NCI-H82 (cell line): ENCODE data around the gene LMF2.
A peak's percentile ranks its signal among the peaks of the same experiment; 100 is the strongest.

Experiments
- DNase-seq: peaks from one replicate; lab custom pipeline; 2025; lab: John Stamatoyannopoulos, UW

The LMF2 gene

DNA sequence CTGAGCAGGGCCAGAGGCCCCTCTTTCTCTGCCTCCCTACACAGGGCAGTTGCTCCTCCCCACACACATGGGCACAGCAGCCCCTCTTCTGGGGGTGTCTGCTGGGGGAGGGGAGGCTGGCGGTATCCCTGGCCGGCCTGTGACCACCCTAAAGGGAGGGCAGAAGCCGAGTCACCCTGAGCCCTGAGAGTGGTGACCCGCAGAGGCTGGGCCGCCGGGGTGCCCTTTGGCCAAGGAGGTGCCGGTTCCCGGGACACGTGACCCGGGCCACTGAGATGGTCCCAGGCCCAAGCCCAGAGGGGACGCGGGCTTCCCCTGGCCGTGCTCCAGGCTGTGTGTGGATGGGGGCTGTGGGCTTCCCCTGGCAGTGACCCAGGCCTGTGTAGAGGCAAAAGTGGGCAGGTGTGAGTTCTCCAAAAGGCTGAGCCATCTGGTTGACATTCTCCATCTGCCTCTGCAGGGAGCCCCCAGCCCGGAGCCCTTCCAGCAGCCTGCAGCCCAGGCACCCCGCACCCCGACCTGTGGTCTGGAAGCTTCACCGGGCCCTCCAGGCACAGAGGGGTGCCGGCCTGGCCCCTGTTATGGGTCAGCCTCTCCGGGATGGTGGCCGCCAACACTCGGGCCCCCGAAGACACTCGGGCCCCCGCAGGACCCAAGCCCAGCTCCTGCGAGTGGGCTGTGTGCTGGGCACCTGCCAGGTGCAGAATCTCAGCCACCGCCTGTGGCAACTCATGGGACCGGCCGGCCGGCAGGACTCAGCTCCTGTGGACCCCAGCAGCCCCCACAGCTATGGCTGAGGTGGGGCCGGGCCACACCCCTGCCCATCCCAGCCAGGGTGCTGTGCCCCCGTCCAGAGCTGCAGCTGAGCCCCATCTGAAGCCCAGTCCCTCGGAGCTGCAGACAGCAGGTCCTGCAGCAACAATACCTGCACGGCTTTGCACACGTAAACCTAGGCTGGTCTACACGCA lies 25.1 kb downstream of the LMF2 start:
- DNase-seq: no peak

DNA sequence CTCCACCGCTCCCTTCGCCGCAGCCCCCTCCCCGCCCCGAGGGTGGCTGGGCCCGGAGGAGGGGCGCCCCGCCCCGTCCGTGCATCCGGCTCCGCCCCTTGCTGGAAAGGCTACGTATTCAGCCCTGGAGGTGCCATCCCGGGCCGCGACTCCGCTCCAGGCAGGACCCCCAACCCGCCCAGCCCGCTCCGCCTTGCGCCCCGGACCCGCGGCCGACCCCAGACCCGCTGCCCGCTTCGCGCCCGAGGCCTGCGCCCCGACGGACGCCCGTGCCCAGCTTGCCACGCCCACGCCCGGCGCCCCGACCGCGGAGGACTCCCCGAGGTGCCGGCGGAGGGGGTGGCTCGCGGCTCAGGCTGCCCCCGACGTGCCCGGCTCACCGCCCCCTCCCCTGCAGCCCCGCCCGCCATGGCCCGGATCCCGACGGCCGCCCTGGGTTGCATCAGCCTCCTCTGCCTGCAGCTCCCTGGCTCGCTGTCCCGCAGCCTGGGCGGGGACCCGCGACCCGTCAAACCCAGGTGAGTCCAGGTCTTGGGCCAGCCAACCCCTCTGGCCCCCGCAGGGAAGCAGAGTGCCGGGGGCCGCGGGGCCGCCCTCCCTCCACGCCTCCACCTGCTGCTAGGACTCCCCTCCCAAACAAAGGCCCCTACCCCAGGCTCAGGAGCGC lies 25.9 kb downstream of the LMF2 start, which contains the start of gene ADM2:
Gene ADM2, plus strand, starts transcription at position 104 of the 667 bp plus-strand sequence. Its CDS starts 305 bp downstream, at position 409.
- DNase-seq: peak; percentile 39

DNA sequence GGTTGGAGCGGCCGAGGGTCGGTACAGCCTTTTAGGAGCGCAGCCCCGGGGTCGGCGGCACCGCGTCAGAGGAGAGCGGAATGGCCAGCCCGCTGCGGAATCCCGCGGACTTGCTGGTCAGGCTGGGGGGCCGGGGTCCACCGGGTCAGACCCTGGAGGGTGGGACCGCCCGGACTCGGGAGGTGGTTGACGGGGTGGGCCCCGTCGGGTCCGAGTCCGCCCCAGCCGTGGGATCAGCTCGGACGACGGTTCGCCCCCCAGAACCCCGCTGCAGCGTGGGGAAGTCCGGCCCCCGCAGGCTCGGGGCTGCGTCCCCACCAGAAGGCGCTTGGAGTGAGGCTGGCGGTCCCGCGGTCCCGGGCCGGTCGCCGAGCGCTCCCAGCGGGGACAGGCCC lies 26.5 kb downstream of the LMF2 start:
- no peak for DNase-seq

DNA sequence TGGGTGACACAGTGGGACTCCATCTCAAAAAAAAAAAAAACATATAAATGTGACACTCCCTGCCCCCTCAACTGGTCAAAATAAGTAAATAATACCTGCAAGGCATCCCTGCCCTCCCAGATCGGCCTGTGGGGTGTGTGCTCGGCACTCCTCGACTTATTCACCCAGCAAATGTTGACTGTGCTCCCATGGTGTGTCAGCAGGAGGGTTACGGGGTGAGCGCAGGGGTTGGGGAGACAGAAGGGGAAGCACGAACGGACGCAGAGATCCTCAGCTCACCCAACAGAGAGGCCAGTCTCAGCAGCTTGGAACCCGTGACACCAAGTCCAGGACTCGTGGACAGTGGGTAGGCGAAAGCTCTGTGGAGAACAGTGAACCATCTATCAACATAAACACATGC lies 27.8 kb downstream of the LMF2 start:
- DNase-seq: no peak

DNA sequence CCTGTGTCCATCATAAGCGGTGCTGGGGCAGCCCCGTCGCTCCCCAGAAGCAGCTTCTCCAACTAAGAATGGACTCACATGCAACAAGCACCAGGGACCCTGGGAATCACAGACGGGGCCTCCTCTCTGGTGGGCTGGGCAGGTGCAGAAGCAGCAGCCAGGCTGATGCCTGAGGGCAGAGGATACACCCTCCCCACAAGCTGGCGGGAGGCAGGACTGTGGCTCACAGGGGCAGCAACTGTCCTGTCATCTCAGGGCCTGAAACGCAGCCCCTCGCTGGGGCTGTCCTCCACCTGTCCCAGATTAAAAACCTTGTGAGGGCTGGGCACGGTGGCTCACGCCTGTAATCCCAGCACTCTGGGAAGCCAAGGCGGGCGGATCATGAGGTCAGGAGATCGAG lies 29.6 kb downstream of the LMF2 start:
- DNase-seq: no peak

DNA sequence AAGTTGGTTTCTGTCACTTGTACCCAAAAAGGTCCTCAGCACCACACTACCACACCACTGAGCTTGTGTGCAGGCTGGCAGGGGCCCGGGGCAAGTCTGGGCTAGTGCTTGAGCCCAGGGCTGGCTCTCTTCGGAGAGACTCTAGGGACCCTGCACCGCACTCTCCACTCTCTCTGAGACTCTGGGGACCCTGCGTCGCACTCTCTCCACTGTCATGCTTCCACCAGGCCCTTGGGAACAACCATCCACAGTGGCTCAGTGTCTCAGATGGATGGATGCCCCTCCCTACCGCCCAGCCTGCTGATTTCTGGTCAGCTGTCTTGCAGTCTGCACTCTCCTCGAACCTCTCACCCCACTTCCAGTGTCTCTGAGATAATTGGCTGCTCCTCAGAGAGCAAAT lies 30.6 kb downstream of the LMF2 start:
- no peak for DNase-seq

DNA sequence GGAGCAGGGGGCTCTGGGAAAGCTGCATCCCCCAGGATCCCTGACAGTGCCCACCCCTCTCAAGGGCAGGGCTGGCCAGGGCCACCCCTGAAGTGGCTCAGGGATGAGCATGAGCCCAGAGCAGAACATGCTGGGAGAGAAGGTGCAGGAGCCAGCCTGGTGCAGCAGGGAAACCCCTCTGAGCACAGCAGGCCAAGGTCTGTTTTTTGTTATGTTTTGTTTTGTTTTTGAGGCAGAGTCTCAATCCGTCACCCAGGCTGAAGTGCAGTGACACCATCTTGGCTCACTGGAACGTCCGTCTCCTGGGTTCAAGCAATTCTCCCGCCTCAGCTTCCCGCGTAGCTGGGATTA lies 31.9 kb downstream of the LMF2 start:
- DNase-seq: no peak

DNA sequence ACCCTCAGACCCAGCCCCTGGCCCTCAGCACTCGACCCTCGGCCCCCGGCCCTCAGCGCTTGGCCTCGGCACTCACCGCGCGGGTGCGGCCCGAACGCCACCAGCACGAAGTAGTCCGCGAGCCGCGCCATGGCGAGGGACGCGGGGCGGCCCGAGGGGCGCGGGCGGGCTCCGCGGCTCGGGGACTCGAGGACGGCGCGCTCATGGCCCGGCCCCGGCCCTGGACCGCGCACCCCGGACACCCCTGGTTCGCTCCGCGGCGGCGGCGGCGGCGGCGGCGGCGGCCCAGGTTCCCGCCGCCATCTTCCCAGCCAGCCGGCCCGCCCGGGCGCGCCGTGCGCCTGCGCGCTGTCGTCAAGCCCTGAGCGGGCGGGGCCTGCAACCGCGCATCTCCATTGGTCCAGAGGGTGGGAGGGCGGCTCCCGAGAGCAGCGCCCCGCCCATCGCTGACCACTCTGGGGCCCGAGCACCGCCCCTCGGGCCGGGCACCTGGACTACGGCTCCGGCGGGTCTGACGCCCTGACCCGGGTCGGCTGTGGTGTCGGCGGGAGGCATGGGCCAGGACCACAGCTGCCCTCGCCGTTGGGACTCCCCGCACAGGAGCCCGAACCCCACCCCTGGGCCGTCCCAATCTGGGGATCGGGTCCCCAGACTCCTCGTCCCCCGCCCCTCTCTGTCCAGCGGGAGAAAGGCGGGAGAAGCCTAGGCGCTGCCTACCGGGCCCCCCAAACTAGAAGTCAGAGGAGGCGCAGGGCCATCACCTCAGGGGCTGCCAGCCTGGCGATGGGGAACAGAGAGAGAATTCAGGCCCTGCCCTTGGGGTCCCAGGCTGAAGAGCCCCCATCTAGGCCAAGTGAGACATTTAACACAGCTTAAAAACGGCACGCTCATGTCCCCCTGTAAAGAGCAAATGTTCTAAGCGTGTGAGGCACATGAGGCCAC lies 32.5 kb downstream of the LMF2 start, which contains the start of gene SBF1:
Gene SBF1, minus strand, starts transcription at position 326 of the 942 bp plus-strand sequence. Its CDS starts 195 bp downstream, at position 131.
- DNase-seq: peak; percentile 86

DNA sequence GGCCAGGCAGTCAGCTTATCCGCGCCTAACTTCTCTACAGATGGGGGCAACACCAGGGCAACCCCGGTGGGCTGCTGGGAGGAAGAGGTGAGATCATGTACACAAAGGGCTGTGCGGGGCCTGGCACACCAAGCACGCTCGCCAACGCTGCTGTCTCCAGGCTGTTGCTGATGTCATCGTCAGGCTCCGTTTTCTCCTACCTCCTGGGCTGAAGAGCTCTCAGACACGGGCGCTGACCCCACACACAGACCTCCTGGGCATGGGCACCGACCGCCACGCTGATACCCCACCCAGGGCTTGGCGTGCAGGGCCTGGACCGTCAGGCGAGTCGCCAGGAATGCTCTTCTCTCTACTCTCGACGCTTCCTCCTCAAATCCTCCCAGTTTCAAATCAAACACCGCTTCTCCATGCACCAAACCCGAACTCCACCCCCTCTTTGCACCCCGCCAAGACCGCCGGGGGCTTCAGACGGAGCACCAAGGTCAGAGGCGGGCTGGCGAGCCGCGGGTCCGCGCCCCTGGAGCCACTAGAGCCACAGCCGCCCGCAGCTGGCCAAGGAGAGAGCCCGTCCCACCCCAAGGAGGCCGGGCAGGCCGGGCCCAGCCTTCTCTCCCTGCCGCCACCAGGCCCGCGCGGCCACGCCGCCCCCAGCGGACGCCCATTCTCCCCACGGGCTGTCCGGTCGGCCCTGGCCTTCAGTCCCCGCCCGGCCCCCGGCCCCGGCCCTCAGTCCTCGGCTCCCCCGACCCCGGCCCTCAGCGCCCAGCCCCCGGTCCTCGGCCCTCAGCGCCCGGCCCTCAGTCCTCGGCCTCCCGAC lies 33.4 kb downstream of the LMF2 start:
- DNase-seq: no peak

DNA sequence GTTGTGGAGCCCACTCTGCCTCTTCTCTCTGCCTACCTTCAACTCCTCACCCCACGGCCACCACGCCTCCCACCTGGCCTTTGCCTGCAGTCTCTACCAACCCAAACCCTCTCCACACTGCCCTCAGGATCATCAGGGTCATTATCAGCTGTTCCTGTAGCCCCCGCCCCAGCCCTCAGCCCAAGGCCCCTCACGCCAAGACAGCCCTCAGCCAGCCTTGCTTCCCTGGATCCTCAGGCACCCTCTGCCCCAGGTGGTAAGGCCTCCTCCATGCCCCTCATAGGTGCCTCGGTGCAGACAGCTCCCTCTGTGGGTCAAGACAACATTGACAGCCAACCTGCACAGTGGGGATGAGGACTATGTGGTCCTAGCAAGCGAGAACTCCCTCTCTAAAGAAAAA lies 34.4 kb downstream of the LMF2 start:
- peak; percentile 57 for DNase-seq

DNA sequence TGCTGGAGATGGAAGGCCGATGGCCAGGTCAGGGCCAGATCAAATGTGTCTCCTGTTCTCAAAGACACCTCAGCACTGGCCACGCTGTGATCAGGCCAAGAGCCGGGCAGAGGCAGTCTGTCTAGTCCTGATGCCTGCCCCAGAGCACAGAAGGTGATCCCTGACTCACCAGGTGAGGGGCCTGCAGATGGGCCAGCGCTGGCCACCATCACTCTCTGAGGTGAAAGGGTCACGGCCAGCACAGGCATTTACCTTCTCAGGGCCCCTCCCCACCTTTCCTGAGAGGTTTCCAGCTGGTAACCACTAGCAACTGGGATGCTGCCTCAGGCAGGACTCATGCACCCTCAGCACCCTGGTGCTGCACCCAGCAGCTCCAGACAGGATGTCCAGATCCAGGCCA lies 35.5 kb downstream of the LMF2 start:
- DNase-seq: no peak

DNA sequence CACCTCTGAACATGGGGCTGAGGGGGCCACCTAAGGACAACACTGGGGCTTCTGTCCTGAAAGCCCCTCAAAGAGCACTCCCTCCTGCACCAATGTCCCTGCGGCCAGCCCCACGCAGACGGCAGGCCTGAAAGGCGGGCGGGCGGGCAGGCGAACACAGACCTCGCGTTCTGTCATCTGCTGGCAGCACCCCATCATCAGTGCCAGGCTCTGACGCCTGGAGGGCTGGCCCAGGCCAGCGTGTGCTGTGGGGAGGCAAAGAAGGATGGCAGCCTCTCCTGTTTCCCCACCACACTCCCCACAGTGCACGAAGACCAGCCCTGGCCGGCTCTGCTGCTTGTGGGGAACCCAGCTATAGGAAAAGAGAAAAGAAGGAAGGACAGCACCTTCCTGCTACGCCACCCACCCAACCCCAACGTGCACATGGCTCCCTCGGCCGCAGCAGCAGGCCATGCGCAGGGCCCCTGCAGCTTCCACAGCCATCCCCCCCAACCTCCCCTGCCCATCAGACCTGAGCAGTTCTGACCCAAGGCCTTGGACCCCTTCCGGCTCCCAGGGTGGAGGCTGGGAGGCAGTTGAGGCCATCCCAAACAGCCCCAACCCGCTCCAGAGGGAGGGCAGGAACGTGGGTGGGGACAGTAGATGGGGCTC lies 36.2 kb downstream of the LMF2 start:
- DNase-seq: no peak

DNA sequence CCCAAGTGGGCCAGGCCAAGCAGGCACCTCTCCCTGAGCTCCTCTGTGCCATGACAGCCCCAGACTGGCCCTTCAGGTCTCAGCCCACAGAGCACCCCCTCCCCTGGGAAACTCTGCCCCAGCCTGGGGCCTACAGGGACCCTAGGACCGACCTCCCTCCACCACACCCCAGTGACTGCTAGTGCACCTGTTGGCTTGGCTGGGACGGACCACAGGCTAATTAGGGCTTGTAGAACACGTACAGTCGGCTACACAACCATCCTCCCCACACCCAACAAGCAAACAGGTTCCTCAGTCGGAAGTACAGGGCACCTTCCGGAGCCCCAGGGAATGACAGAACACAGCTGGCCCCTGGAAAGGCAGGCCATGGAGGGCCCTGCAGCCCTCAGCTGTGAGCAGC lies 37.0 kb downstream of the LMF2 start:
- DNase-seq: no peak

DNA sequence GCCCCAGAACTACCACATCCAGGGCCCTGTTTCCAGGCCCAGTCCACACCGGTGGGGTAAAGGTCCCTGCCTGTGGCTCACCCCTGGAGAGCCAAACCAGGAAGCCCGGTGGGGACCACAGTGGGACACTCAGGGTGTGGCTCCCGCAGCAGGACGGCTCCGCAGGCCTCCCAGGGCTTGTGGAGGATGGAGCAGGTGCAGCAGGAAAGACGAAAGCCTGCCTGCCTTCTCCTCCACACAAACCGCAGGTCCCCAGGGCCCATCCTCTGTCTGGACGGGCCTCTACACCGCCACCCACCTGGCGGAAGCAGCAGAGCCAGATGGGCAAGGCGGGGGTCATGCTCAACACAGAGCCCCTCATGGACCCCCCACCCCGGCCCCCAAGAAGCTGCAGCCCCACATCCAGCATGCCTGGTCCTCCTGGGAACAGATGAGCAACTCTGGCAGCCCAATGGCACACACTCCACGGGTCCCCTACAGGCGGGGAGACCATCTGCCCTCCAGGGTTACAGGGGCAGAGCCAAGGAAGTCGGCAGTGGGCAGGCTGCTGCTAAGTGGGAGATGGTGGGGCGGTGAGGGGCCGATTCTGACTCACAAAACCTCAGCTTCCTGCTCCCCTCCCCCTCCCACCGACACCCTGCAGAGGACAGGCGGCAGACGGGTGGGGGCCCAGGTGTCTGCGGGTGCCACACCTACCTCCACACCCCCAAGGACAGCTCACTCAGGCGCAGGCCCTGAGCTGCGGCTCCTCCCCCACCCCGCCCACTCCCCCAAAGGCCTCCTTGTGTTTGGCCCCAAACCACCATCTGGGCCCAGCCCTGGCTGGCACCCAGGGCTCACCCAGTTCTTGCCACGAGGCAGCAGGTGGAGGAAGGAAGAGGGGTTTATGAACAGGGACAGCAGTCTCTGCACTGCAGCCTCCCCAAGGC lies 37.9 kb downstream of the LMF2 start:
- peak; percentile 24 for DNase-seq

DNA sequence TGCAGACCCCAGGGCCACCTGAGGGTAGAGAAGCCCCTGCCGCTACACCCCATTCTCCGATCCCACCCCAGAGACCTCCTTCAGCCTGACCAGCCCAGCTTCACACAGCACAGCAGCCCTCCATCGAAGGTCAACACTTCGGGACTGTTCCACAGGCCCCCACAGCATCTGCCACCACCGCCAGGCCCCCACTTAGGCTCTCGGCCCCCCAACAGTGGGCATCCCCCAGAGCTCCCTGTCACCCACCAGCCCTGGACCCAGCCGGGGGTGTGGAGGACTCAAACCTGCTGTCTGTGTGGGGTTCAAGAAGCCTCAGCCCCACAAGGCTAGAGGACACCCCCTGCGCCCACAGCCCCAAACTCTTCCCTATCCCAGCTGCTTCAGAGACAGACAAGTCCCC lies 38.9 kb downstream of the LMF2 start:
- DNase-seq: no peak

DNA sequence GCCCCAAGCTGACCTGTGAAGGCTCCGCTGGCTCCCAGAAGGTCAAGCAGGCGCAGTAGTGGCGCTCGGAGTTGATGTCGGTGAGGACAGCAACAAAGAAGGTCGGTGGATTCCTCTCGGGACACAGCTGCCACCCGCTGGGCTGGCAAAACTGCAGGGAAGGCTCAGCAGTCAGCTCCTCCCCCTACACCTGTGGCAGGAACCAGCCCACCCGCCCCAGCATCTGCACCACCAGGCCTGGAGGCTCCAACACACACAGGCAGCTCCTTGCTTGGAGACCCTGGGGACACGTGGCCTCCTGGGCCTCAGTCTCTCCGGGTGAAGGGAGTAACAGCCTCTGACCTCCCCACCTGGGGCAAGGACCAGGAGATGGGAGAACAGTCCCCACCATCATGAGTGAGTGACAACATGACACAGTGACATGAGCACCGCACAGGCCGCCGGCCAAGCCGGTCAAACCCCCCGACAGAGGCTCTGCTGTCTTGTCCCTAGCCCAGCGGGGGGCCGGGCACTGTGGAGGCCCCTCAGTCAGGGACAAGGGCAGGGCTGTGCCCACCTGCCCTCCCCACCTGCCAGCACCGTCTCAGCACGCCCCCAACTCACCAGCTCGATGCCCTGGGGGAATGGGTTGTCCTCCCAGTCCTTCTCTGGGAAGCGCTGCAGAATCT lies 39.6 kb downstream of the LMF2 start:
- DNase-seq: no peak

DNA sequence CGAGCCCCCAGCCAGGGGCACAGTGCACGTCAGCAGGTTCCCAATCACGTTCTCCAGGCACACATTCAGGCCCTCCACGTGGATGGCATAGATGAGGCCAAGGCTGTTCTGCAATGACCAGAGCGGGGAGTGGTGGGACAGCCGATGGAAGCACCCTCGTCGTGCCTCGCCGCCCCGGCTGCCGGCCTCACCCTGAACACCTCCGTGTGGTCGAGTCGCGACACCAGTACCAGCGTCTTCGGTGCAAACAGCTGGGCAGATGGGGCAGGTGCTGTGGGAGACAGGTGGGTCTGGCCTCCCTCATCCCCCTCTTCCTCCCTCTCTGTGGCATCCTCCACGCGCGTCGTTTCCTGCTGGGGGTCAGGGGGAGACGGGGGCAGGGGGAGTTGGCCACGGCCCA lies 40.2 kb downstream of the LMF2 start:
- no peak for DNase-seq

DNA sequence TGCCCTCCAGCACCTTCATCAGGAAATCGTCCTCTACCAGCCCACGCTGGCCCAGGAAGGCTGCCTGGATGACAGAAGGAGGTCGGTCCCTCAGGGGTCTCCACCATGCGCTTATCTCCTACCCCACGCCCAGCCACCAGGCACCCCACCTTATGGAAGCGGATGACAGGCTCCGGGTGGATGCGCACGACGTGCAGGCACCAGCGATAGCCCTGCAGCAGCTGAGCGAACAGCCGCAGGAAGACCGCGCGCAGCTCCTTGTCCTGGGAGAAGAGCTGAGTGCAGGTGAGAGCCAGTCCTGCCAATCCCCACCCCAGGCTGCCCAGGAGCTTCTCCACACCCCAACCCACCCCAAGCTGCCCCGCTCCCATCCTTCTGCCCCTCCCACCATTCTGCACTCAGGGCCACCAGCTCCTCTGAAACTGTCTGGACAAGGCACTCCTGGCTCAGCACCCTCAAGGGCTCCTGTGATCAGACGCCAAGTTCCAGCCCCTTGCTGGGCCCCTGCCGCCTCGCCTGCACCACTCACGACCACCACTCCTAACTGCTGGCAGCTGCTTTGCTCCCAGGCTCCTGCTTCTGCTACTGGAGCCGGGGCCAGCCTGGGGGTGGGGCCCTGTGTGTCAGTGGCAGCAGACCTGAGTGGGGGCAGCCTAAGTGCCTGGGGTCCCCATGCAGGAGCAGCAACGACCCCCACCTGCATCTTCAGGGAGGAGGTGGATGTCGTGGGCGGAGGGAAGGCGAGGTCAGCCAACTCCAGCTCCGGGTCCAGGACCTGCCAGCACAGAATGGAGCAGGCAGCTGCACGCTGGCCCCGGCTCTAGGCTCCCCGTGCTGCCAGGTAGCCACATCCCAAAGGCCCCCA lies 42.2 kb downstream of the LMF2 start:
- DNase-seq: no peak
